Activated T-helper 1 cell treated with Interleukin-2 at 50 U/mL for 16 hours (primary cell): ENCODE measurements around the gene WAC.
"Not testable (repeated sequence)": the region's sequence is repeated elsewhere in the genome, so short reads cannot be mapped to it uniquely, and the experiment has no call there.

ENCODE experiments used
- DNase-seq: peaks from one replicate; pipeline ENCODE4 v3.0.0-alpha.2; 2020; ENCODE audit warnings: low read depth

WAC gene

GRCh38 chr10:28616514-28616913, 83.6 kb downstream of the WAC start:
- DNase-seq: no peak

- no peak for DNase-seq
Observed at GRCh38 chr10:28619455-28619854, 86.5 kb downstream of the WAC start.

GRCh38 chr10:28620251-28620650, 87.3 kb downstream of the WAC start:
- DNase-seq: no peak

GRCh38 chr10:28623483-28623882, 90.6 kb downstream of the WAC start:
- no peak for DNase-seq

- DNase-seq: no peak
Observed at GRCh38 chr10:28624351-28624750, 91.4 kb downstream of the WAC start.

- no peak for DNase-seq
Observed at GRCh38 chr10:28627102-28627501, 94.2 kb downstream of the WAC start.

GRCh38 chr10:28628184-28628893, 95.4 kb downstream of the WAC start:
- DNase-seq: peak; percentile 28

- DNase-seq: no peak
Observed at GRCh38 chr10:28631896-28632583, 99.1 kb downstream of the WAC start.

GRCh38 chr10:28632584-28632945, 99.6 kb downstream of the WAC start:
- DNase-seq: no peak

- DNase-seq: no peak
Observed at GRCh38 chr10:28633750-28634149, 100.8 kb downstream of the WAC start.

GRCh38 chr10:28637346-28637745, 104.4 kb downstream of the WAC start:
- no peak for DNase-seq

GRCh38 chr10:28638392-28638791, 105.5 kb downstream of the WAC start:
- DNase-seq: no peak

GRCh38 chr10:28640551-28640950, 107.6 kb downstream of the WAC start:
- DNase-seq: no peak

GRCh38 chr10:28644647-28645046, 111.7 kb downstream of the WAC start:
- no peak for DNase-seq

- DNase-seq: no peak
Observed at GRCh38 chr10:28652106-28652505, 119.2 kb downstream of the WAC start.

- DNase-seq: no peak
Observed at GRCh38 chr10:28652703-28653102, 119.8 kb downstream of the WAC start.

GRCh38 chr10:28658824-28659223, 125.9 kb downstream of the WAC start:
- DNase-seq: not testable (repeated sequence)

- DNase-seq: no peak
Observed at GRCh38 chr10:28661035-28661434, 128.1 kb downstream of the WAC start.

GRCh38 chr10:28663576-28664368, 130.9 kb downstream of the WAC start:
- peak; percentile 42 for DNase-seq

- DNase-seq: no peak
Observed at GRCh38 chr10:28664369-28664740, 131.4 kb downstream of the WAC start.

GRCh38 chr10:28666751-28667467, 134.0 kb downstream of the WAC start:
- DNase-seq: no peak
